Brain microvascular endothelial cell (primary cell): Measurements from ENCODE around the gene SPSB4.
"Not testable (repeated sequence)": the region's sequence is repeated elsewhere in the genome, so short reads cannot be mapped to it uniquely, and the experiment has no call there.

Experiments used
- DNase-seq: peaks from one replicate; pipeline ENCODE4 v3.0.0-alpha.2; 2020
- H3K27ac ChIP-seq: fragments of 250-450 bp; sonication (Bioruptor Pico); 2 replicates; pipeline ENCODE4 v1.5.1; 2020; ENCODE audit warnings: mild to moderate bottlenecking, moderate library complexity
- H3K27me3 ChIP-seq: fragments of 250-450 bp; sonication (Bioruptor Pico); replicated peaks from 2 replicates; pipeline ENCODE4 v1.5.1; 2020; ENCODE audit warnings: mild to moderate bottlenecking
- H3K36me3 ChIP-seq: fragments of 250-450 bp; sonication (Bioruptor Pico); replicated peaks from 2 replicates; pipeline ENCODE4 v1.5.1; 2020; ENCODE audit warnings: mild to moderate bottlenecking
- H3K4me3 ChIP-seq: 2 replicates; pipeline ENCODE4 v1.5.1; 2011; ENCODE audit warnings: low read depth, mild to moderate bottlenecking, control low read depth, low read length, moderate library complexity
- in situ Hi-C: cut with HindIII; loops from 2 replicates; pipeline ENCODE4 v1.10.0; 2017; ENCODE audit warnings: low sequenced_read_pairs, low pct_ligation_motif_present
- TF ChIP-seq, protein P1 (sequence below): IDR thresholded peaks from 2 replicates; pipeline ENCODE4 v1.5.1; 2011; ENCODE audit warnings: low read depth, mild to moderate bottlenecking, moderate library complexity, low read length, control low read depth, inconsistent platforms; ENCODE audit errors: missing control alignments

SPSB4 gene

GRCh38 chr3:141115789-141116541, 64.8 kb downstream of the SPSB4 start:
- no peak overlapping the region for H3K4me3 ChIP-seq
- in situ Hi-C loops: no loop called here
- H3K27ac ChIP-seq: no peak overlapping the region
- no peak for DNase-seq
- TF ChIP-seq, protein P1, sequence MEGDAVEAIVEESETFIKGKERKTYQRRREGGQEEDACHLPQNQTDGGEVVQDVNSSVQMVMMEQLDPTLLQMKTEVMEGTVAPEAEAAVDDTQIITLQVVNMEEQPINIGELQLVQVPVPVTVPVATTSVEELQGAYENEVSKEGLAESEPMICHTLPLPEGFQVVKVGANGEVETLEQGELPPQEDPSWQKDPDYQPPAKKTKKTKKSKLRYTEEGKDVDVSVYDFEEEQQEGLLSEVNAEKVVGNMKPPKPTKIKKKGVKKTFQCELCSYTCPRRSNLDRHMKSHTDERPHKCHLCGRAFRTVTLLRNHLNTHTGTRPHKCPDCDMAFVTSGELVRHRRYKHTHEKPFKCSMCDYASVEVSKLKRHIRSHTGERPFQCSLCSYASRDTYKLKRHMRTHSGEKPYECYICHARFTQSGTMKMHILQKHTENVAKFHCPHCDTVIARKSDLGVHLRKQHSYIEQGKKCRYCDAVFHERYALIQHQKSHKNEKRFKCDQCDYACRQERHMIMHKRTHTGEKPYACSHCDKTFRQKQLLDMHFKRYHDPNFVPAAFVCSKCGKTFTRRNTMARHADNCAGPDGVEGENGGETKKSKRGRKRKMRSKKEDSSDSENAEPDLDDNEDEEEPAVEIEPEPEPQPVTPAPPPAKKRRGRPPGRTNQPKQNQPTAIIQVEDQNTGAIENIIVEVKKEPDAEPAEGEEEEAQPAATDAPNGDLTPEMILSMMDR: no peak
- no peaks in the 10 kb centered on the region for H3K36me3 ChIP-seq
- no peaks in the 10 kb centered on the region for H3K27me3 ChIP-seq

GRCh38 chr3:141116721-141117120, 65.6 kb downstream of the SPSB4 start:
- Histone ChIP-seq H3K4me3 (no peak overlapping the region), H3K36me3 (no peaks in the 10 kb centered on the region), H3K27ac (no peak overlapping the region), H3K27me3 (no peaks in the 10 kb centered on the region)
- no peak for DNase-seq
- TF ChIP-seq, protein P1: no peak
- in situ Hi-C loops: no loop called here

DNA sequence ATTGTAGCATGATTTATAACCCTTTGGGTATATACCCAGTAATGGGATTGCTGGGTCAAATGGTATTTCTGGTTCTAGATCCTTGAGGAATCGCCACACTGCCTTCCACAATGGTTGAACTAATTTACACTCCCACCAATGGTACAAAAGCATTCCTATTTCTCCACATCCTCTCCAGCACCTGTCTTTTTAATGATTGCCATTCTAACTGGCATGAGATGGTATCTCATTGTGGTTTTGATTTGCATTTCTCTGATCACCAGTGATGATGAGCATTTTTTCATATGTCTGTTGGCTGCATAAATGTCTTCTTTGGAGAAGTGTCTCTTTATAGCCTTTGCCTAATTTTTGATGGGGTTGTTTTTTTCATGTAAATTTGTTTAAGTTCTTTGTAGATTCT, 66.8 kb downstream of the SPSB4 start:
- in situ Hi-C loops, H3K4me3 ChIP-seq, H3K27ac ChIP-seq, H3K36me3 ChIP-seq, H3K27me3 ChIP-seq, DNase-seq: not testable (repeated sequence)

DNA sequence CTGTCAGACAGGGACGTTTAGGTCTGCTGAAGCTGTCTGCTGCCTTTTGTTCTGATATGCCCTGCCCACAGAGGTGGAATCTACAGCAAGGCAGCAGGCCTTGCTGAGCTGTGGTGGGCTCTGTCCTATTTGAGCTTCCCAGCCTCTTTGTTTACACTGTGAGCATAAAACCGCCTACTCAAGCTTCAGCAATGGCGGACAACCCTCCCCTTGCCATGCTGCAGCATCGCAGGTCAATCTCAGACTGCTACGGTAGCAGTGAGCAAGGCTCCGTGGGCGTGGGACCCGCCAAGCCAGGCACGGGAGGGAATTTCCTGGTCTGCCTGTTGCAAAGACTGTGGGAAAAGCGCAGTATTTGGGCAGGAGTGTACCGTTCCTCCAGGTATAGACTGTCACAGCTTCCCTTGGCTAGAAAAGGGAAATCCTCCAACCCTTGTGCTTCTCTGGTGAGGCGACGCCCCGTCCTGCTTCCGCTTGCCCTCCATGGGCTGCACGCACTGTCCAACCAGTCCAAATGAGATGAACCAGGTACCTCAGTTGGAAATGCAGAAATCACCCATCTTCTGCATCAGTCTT, 71.4 kb downstream of the SPSB4 start:
- TF ChIP-seq, protein P1: no peak
- no peak for DNase-seq
- no peaks in the 10 kb centered on the region for H3K36me3 ChIP-seq
- H3K27ac ChIP-seq: no peak overlapping the region
- no peaks in the 10 kb centered on the region for H3K27me3 ChIP-seq
- in situ Hi-C loops: no loop called here
- H3K4me3 ChIP-seq: no peak overlapping the region

- Histone ChIP-seq H3K4me3 (no peak overlapping the region), H3K36me3 (no peaks in the 10 kb centered on the region), H3K27me3 (no peaks in the 10 kb centered on the region), H3K27ac (no peak overlapping the region)
- TF ChIP-seq, protein P1: no peak
- in situ Hi-C loops: no loop called here
- DNase-seq: no peak
Observed at GRCh38 chr3:141123677-141124410, 72.7 kb downstream of the SPSB4 start.

GRCh38 chr3:141124715-141125114, 73.6 kb downstream of the SPSB4 start:
- Histone ChIP-seq H3K27me3 (no peaks in the 10 kb centered on the region), H3K4me3 (no peak overlapping the region), H3K27ac (no peak overlapping the region), H3K36me3 (no peaks in the 10 kb centered on the region)
- in situ Hi-C loops: no loop called here
- DNase-seq: no peak
- TF ChIP-seq, protein P1: no peak
